ENCODE data around the gene HS3ST3A1.

- TF ChIP-seq CTCF (IDR thresholded peaks at IDR 0.05): no peak
- TF ChIP-seq POLR2A (IDR thresholded peaks at IDR 0.05): no peak
Observed at GRCh38 chr17:13593021-13593751, 8.5 kb downstream of the HS3ST3A1 start.

Measured in vagina (tissue), 2 donors.